HEK293T (cell line): Measurements from ENCODE around the gene NFASC.

Source experiments
- ARNT ChIP-seq: fragments of 450-650 bp; IDR thresholded peaks from 2 replicates; pipeline ENCODE4 v1.6.1; 2017; ENCODE audit warnings: mild to moderate bottlenecking
- ELF4 ChIP-seq: fragments of 450-650 bp; IDR thresholded peaks from 2 replicates; pipeline ENCODE4 v1.6.1; 2017; ENCODE audit warnings: antibody characterized with exemption
- FOXA1 ChIP-seq: fragments of 450-650 bp; IDR thresholded peaks from 2 replicates; pipeline ENCODE4 v1.6.1; 2016; ENCODE audit warnings: mild to moderate bottlenecking
- FOXK2 ChIP-seq: fragments of 450-650 bp; IDR thresholded peaks from 2 replicates; pipeline ENCODE4 v1.6.1; 2016; ENCODE audit warnings: mild to moderate bottlenecking
- FOXM1 ChIP-seq: fragments of 450-650 bp; IDR thresholded peaks from 2 replicates; pipeline ENCODE4 v1.6.1; 2017; ENCODE audit warnings: mild to moderate bottlenecking, borderline replicate concordance
- LEF1 ChIP-seq: fragments of 450-650 bp; IDR thresholded peaks from 2 replicates; pipeline ENCODE4 v1.6.1; 2017; ENCODE audit warnings: mild to moderate bottlenecking, borderline replicate concordance
- NFRKB ChIP-seq: fragments of 450-650 bp; IDR thresholded peaks from 2 replicates; pipeline ENCODE4 v1.6.1; 2016; ENCODE audit warnings: mild to moderate bottlenecking, moderate library complexity
- SP1 ChIP-seq: fragments of 450-650 bp; IDR thresholded peaks from 2 replicates; pipeline ENCODE4 v1.6.1; 2017
- TARDBP ChIP-seq: fragments of 450-650 bp; IDR thresholded peaks from 2 replicates; pipeline ENCODE4 v1.6.1; 2016
- TF ChIP-seq, protein P1 (sequence below): fragments of 450-650 bp; IDR thresholded peaks from 2 replicates; pipeline ENCODE4 v1.6.1; 2016

DNA sequence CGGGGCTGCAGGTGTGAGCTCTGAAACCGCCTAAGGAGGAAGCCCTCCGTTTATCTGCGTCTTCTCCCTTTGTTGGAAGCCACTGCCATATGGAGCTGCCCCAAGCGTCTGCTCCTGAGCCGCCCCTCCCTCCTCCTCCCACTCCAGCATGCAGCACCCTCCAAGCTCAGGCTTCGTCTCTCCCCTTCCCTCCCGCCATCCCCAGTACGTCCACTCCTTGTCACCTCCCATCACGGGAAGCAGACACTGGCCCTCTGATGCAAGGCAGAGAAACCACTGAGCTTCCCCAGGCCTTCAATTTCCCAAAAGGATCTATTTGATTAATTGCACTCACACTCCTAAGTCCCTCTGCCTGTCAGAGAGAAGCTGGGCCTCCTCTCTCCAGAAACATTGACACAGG, 52.5 kb downstream of the NFASC start:
- TF ChIP-seq ARNT (no peak), SP1 (no peak), LEF1 (no peak), NFRKB (no peak), TARDBP (no peak), FOXA1 (no peak), FOXM1 (no peak), ELF4 (no peak), FOXK2 (no peak)
- TF ChIP-seq, protein P1, sequence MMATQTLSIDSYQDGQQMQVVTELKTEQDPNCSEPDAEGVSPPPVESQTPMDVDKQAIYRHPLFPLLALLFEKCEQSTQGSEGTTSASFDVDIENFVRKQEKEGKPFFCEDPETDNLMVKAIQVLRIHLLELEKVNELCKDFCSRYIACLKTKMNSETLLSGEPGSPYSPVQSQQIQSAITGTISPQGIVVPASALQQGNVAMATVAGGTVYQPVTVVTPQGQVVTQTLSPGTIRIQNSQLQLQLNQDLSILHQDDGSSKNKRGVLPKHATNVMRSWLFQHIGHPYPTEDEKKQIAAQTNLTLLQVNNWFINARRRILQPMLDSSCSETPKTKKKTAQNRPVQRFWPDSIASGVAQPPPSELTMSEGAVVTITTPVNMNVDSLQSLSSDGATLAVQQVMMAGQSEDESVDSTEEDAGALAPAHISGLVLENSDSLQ = no peak
